A375 (cell line): Measurements from ENCODE around the gene GIMAP8. TPM values are rescaled to one million over a fixed set of nuclear protein-coding genes. Genes with fewer than 3 reads are reported as not detected.

Source experiments
- total RNA-seq: library from RNA; depleted of rRNA; stranded (reverse); fragments of >200 nt; shearing (Covaris generic); gene quantifications from 2 replicates; pipeline ENCODE4 v1.2.3, GENCODE V29; 2014; rRNA removed

The GIMAP8 gene
- total RNA-seq = not detected in 2 replicates

GRCh38 chr7:150450491-150451001, at the start of gene GIMAP8:
Gene GIMAP8, plus strand, starts transcription at chr7:150450630. Its CDS starts 16,069 bp downstream, at chr7:150466699.

GRCh38 chr7:150514748-150515222, 64.4 kb downstream of the GIMAP8 start, which contains the start of gene GIMAP7:
Gene GIMAP7, plus strand, starts transcription at chr7:150514872. Its CDS starts 5,103 bp downstream, at chr7:150519975.

Other genes with a start within 250 kb of the GIMAP8 start
- not detected in 2 replicates for gene LRRC61, start 127.3 kb upstream of the GIMAP8 start, total RNA-seq
- gene ACTR3C, start 127.1 kb upstream of the GIMAP8 start, total RNA-seq = not detected in 2 replicates
- gene RARRES2, start 109.0 kb upstream of the GIMAP8 start, total RNA-seq = not detected in 2 replicates
- 86.5 and 91.9 TPM in 2 replicates for gene REPIN1, start 81.8 kb upstream of the GIMAP8 start, total RNA-seq
- gene ZNF775, start 71.3 kb upstream of the GIMAP8 start, total RNA-seq = 3.1 and 3.8 TPM in 2 replicates
- not detected in 2 replicates for gene GIMAP7, start 64.2 kb downstream of the GIMAP8 start, total RNA-seq
- gene GIMAP4, start 116.8 kb downstream of the GIMAP8 start, total RNA-seq = 0.15 TPM in 1 of 2 replicates, not detected in the other
- 0.04 and 0.05 TPM in 2 replicates for gene GIMAP6, start 181.8 kb downstream of the GIMAP8 start, total RNA-seq
- gene GIMAP2, start 235.1 kb downstream of the GIMAP8 start, total RNA-seq = 3.0 and 3.8 TPM in 2 replicates